MG63 (cell line): ENCODE measurements around the gene PEF1. TPM values are rescaled to one million over a fixed set of nuclear protein-coding genes. Genes with fewer than 3 reads are reported as not detected.
A peak's percentile ranks its signal among the peaks of the same experiment; 100 is the strongest.

Source experiments
- DNase-seq: peaks from one replicate; pipeline ENCODE4 v3.0.0-alpha.2; 2020
- H3K27me3 ChIP-seq: fragments of 250-450 bp; sonication (Bioruptor Pico); 2 replicates; pipeline ENCODE4 v1.5.1; 2020; ENCODE audit warnings: mild to moderate bottlenecking, moderate library complexity
- H3K36me3 ChIP-seq: fragments of 250-450 bp; sonication (Bioruptor Pico); 2 replicates; pipeline ENCODE4 v1.5.1; 2020; ENCODE audit warnings: mild to moderate bottlenecking, moderate library complexity
- H3K4me3 ChIP-seq: fragments of 250-450 bp; sonication (Bioruptor Pico); 2 replicates; pipeline ENCODE4 v1.5.1; 2020; ENCODE audit warnings: mild to moderate bottlenecking, moderate library complexity
- H3K9me3 ChIP-seq: fragments of 250-450 bp; sonication (Bioruptor Pico); 2 replicates; pipeline ENCODE4 v1.5.1; 2020; ENCODE audit warnings: mild to moderate bottlenecking, moderate library complexity
- total RNA-seq: library from RNA; depleted of rRNA; stranded (reverse); fragments of >200 nt; shearing (Covaris generic); gene quantifications from 2 replicates; pipeline ENCODE4 v1.2.3, GENCODE V29; 2014; ENCODE audit warnings: low replicate concordance; rRNA removed

Gene PEF1, protein sequence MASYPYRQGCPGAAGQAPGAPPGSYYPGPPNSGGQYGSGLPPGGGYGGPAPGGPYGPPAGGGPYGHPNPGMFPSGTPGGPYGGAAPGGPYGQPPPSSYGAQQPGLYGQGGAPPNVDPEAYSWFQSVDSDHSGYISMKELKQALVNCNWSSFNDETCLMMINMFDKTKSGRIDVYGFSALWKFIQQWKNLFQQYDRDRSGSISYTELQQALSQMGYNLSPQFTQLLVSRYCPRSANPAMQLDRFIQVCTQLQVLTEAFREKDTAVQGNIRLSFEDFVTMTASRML
- 42.5 and 96.9 TPM in 2 replicates for total RNA-seq

DNA sequence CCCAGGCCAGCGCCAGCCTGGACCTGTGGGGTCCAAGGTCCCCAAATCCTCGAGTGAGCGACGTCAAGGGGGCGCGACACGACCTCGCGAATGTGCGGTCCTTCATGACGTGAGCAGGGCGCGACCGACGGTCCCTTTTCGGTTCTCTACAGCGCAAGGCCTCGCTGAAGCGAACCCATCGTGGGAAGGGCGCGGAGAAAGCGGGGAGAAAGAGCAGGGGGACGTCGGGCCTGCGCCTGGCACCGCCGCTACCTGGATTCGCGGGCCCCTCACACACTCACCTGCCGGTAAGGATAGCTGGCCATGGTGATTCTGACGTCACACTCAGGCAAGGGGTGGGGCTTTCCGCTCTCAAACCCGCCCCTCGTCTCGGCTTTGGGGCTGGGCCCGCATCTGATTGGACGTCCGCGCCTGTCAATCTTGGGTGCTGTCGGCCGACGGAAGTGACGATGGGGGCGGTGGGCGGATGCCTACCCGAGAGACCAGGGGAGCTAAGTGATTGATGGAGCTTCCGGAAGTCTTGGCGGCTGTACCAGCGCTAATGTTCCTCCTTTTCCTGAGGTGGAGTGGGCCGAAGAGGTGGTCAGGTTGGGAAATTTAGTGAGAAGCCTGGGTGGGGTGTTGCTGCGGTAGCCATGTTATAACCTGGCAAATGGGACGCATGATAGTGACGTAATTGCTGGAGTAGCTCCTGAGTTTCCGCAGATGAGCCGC is at the start of gene PEF1:
TSS of gene PEF1 (minus strand) at position 317 of the 714 bp plus-strand sequence. CDS start at position 305, 12 bp downstream.
- DNase-seq: peak; percentile 99
- Histone ChIP-seq H3K36me3 (peaks cover 8% of the 10 kb centered on the region), H3K4me3 (peak within 1 kb of the TSS; percentile 95), H3K9me3 (no peaks in the 10 kb centered on the region), H3K27me3 (no peaks in the 10 kb centered on the region)

DNA sequence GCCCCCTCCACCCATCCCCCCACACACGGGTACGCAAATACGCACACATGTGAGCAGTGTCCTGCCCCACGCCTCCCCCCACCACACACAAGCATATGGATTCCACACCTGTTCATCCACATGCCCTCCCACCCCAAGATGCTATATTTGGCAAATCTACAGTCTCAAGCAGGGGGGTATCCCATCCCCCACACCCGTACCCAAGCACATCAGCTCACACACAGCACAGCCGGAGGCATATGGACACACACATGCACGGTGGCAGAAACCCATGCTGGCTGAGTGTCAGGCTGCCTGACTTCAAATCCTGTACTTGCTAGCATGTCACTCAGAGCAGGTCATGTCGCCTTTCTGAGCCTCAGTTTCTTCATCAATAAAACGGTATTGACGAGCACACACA is 48.6 kb upstream of the PEF1 start:
- H3K9me3 ChIP-seq: no peaks in the 10 kb centered on the region
- no peak for DNase-seq
- H3K27me3 ChIP-seq: no peaks in the 10 kb centered on the region
- no peak overlapping the region for H3K4me3 ChIP-seq
- peaks cover 68% of the 10 kb centered on the region for H3K36me3 ChIP-seq

DNA sequence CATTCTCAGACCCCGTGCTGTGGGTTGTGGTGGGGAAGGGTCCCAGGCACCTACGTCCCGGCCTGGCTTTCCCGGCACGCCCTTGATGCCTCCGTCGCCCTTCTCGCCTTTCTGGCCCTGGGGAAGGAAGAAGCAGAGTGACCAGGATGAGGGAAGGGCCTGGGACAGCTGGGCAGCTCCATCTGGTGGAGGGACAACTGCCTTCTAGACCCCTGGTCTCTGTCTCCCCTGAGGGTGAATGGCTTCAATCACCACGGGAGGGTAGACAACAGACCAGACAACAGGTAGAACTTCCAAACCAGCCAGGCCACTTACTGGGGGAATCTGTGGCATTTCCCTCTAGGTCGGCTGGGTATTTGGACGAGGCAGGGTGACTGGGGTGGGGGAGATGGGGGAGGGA is 47.3 kb upstream of the PEF1 start:
- H3K36me3 ChIP-seq: peaks cover 59% of the 10 kb centered on the region
- no peak for DNase-seq
- H3K4me3 ChIP-seq: no peak overlapping the region
- H3K27me3 ChIP-seq: no peaks in the 10 kb centered on the region
- no peaks in the 10 kb centered on the region for H3K9me3 ChIP-seq

DNA sequence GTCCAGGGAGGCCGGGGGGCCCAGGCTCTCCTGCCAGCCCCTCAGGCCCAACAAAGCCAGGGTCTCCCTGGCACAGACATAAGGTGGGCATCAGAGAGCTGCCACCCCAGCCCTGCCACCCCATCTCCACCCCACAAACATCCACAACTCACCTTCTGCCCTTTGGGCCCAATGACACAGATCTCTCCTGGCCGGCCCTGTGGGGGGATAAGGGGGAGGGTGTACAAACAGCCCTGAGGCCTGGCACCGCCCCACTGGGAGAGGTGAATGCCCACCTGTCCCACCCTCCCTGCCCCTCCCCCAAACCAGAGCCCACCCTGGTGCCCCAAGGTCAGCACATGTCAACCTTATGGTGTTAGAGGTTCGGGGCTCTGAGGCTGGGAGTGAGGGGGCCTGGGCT is 46.8 kb upstream of the PEF1 start:
- no peak for DNase-seq
- no peaks in the 10 kb centered on the region for H3K9me3 ChIP-seq
- no peaks in the 10 kb centered on the region for H3K27me3 ChIP-seq
- H3K4me3 ChIP-seq: no peak overlapping the region
- peaks cover 55% of the 10 kb centered on the region for H3K36me3 ChIP-seq

DNA sequence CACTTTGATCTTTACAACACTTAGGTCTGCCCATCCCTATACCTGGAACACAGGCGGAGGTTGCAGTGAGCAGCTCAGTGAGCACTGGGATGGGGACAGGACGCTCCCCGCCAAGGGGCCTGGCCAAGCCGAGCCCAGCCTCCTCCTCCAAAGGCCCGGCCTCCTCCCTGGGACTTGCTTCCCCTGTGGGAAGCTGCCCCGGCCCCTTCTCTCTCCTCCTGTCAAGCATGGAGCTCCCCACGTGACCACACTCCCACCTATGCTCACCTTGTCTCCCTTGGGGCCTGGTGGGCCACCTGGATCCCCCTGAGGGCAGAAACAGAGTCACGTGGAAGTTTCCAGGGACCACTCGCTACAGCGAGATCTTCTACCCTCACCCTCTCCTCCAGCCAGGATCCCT is 46.2 kb upstream of the PEF1 start:
- peaks cover 59% of the 10 kb centered on the region for H3K36me3 ChIP-seq
- DNase-seq: no peak
- H3K4me3 ChIP-seq: no peak overlapping the region
- H3K9me3 ChIP-seq: no peaks in the 10 kb centered on the region
- no peaks in the 10 kb centered on the region for H3K27me3 ChIP-seq

DNA sequence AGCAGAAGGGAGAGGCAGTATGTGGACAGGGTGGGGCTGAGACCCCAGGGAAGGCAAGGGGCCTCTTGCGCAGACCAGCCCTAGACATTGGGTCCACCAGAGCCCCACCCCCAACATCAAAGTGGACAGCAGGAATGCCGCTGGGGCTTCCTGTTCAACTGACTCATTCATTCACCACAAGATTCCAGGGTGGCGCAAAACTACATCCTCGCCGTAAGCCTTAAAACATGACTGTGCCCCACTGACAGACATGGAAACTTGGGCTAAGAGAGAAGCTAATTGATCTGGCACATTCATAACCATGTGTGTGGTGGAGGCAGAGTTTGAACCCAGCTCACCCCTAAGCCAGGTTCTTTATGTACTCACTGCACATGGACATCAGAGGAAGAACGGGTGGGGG is 45.2 kb upstream of the PEF1 start:
- Histone ChIP-seq H3K27me3 (no peaks in the 10 kb centered on the region), H3K9me3 (no peaks in the 10 kb centered on the region), H3K36me3 (peaks cover 62% of the 10 kb centered on the region), H3K4me3 (no peak overlapping the region)
- DNase-seq: no peak

DNA sequence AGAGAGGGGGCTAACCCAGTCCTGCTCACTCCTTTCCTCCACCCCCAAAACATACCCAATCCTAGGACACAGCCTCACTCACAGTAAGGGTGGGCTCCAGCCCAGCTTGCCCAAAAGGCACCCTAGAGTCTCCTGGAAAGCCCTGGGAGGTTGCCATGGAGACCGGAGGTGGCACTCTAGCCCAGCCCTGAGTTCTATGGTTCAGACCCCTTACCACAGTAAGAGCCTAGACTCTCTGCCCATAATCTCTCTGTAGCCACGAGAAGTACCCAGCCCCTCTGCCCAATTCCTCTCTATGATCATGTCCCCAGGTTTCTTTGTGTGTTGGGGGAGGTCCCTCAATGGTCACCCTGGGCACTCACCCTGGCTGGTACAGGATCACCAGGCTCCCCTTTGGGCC is 44.7 kb upstream of the PEF1 start:
- no peaks in the 10 kb centered on the region for H3K9me3 ChIP-seq
- H3K4me3 ChIP-seq: no peak overlapping the region
- DNase-seq: no peak
- no peaks in the 10 kb centered on the region for H3K27me3 ChIP-seq
- H3K36me3 ChIP-seq: peaks cover 62% of the 10 kb centered on the region

DNA sequence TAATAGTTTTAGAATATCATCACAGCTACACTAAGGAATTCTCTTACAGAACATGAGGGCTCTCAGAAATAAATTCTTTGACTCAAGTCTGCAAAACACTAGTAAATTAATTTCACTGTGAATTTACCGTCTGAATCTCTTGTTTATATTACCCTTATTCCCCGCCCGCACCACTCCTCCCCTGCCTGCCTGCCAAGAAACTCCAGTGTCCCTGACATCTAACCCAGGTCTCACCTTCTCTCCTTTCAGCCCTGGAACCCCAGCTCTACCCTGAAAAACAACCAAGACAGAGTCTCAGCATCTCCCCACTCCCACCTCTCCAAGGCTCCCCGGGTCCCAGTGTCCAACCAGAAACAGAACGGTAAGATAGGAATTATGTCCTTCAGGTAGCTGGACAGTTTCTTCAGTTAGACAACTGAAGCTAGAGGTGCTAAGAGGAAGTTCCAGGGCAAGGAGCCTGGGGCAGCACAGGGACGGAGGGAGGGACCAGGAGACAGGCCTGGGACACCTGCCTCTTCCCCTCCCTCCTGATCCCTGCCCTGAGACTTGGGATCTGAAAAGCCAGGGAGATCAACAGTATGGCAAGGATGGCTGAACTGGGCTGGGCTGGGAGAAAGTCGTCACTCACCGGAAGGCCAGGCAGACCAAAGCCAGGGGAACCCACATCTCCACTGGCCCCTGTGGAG is 43.7 kb upstream of the PEF1 start:
- Histone ChIP-seq H3K27me3 (no peaks in the 10 kb centered on the region), H3K4me3 (no peak overlapping the region), H3K9me3 (no peaks in the 10 kb centered on the region), H3K36me3 (peaks cover 61% of the 10 kb centered on the region)
- no peak for DNase-seq

DNA sequence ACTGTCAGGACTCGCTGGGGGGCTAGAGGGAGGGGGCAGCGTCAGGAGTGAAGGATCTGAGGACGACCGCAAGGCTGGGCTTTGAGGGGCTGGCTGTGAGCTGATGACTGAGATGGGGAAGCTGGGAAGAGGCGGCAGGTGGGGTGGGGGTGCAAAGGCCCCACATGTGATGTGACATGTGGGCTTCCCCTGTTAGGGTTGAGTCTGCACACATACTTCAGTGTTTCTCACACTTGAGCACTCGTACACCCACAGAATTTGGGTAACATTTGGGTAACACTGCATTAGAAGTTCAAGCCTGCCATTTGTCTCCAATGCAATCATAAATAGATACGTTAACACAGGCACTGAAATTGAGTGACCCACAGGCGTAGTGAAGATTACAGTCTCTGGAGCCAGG is 42.9 kb upstream of the PEF1 start:
- no peak for DNase-seq
- Histone ChIP-seq H3K9me3 (no peaks in the 10 kb centered on the region), H3K36me3 (peaks cover 62% of the 10 kb centered on the region), H3K27me3 (no peaks in the 10 kb centered on the region), H3K4me3 (no peak overlapping the region)

DNA sequence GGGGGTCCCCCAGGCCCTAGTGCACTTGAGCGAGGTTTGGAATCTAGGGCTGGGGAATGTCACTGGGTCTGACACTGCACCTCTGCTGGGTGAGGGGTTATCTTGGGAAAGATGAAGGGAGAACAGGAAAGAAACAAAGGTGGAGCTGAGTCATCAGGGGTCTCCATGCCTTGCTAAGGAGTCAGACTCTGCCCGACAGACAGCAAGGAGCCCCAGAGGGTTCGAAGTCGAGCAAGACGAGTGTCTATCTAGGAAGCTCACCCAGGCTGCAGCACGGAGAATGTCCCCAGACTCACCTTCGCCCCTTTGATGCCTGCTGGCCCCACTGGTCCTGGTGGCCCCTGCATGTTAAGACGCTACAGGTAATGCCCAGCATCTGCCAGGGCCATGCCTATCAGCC is 41.1 kb upstream of the PEF1 start:
- no peaks in the 10 kb centered on the region for H3K27me3 ChIP-seq
- no peak for DNase-seq
- H3K9me3 ChIP-seq: no peaks in the 10 kb centered on the region
- H3K36me3 ChIP-seq: peaks cover 72% of the 10 kb centered on the region
- no peak overlapping the region for H3K4me3 ChIP-seq

DNA sequence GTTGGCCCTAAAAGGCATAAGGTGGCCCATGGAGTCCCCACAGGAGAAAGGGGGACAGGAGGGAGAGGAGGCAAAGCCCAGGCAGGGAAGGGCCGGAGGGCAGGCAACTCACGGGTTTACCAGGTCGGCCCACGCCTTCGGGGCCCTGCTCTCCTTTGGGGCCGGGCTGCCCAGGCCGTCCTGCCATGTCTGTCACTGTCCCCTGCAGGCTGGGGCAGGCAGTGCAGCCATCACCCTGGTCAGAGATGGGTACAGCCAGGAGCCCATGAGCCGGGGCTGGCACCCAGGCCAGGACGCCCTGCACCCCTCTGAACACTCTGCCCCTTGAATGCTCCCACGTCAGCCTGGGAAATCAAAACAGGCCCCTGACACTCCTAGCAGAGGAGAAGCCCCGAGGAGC is 39.3 kb upstream of the PEF1 start:
- H3K27me3 ChIP-seq: no peaks in the 10 kb centered on the region
- no peak for DNase-seq
- peaks cover 71% of the 10 kb centered on the region for H3K36me3 ChIP-seq
- H3K9me3 ChIP-seq: no peaks in the 10 kb centered on the region
- H3K4me3 ChIP-seq: no peak overlapping the region

DNA sequence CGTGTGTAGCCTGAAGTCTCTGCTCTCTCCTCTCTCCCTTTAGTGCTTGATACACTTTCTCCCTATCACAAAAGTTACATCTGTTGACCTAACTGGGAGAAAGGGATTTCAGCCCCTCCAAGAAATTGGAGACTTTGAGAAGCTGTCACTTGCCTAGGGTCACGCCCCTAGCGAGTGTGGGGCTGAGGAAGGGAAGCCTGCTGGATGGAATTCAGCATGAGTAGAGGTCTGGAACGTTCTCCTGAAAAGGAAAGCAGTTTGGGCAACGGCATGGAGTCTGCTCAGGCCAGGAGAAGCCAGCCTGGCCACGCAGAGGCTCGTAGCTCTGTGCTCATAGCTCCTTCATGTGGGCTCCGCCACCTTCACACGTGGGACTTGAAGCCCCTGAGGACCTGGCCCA is 36.7 kb upstream of the PEF1 start:
- Histone ChIP-seq H3K27me3 (no peaks in the 10 kb centered on the region), H3K36me3 (peaks cover 71% of the 10 kb centered on the region)

DNA sequence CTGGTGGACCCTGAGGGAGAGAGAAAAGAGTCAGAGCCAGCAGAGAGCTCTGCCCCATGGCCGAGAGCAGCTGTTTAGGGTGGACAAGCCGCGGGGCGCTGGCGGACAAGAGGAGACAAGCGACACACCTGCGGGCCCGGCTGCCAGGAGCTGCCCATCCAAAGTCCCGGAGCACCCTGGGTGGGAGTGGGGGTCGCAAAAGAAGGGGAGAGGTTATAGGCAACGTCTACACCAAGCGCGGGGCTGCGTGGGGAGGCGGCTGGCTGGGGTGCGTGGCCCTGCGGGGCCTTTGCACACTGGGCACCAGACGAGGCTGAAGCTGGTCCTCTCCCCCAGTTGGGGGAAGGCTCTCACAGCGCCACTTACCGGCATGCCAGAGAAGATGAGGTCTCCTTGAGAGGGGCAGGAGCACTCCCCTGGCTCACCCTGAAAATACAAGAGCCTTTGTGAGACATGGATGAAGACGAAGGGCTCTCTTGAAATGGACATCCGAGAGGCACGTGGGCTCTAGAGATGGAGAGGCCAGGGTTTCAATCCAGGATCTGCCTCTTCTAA is 35.1 kb upstream of the PEF1 start:
- Histone ChIP-seq H3K27me3 (no peaks in the 10 kb centered on the region), H3K4me3 (no peak overlapping the region), H3K9me3 (no peaks in the 10 kb centered on the region), H3K36me3 (peaks cover 63% of the 10 kb centered on the region)
- no peak for DNase-seq

More for the DNA sequence above, 36.7 kb upstream of the PEF1 start:
- DNase-seq: no peak
- Histone ChIP-seq H3K4me3 (no peak overlapping the region), H3K9me3 (no peaks in the 10 kb centered on the region)

DNA sequence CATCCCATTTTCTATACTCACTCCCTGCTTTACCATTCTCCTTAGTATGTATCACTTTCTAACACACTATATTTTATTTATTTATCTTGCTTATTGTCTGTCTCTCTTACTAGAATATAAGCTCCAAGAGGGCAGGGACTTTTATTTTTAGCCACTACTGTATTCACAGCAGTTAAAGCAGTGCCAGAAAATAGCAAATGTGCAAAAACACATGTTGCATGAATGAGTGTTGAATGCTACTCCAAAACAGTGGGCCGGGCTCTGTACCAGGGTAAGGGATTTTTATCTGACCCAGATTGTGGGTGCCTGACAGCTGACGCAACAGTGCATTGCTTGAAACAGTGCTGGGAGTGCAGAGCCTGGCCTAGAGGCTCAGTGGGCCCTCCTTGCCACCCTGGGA is 34.4 kb upstream of the PEF1 start:
- DNase-seq: no peak
- peaks cover 63% of the 10 kb centered on the region for H3K36me3 ChIP-seq
- no peaks in the 10 kb centered on the region for H3K9me3 ChIP-seq
- H3K27me3 ChIP-seq: no peaks in the 10 kb centered on the region
- no peak overlapping the region for H3K4me3 ChIP-seq

DNA sequence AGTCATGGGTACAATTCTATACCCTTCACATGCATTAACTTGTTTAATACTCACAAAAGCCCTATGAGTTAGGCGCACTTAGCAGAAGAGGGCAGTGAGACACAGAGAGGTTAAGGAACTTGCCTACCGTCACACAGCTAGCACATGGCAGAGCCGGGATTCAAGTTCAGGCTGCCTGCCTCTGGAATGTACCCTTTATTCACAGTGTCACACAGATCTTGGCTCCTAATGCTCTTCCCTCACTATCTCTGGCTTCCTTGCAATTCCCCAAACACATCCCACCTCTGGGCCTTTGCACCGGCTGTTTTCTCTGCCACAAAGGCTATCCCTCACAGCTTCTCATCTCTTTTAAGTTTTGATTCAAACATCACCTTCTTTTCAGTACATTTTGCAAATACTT is 34.0 kb upstream of the PEF1 start:
- peaks cover 61% of the 10 kb centered on the region for H3K36me3 ChIP-seq
- no peak for DNase-seq
- no peaks in the 10 kb centered on the region for H3K27me3 ChIP-seq
- no peak overlapping the region for H3K4me3 ChIP-seq
- H3K9me3 ChIP-seq: no peaks in the 10 kb centered on the region

DNA sequence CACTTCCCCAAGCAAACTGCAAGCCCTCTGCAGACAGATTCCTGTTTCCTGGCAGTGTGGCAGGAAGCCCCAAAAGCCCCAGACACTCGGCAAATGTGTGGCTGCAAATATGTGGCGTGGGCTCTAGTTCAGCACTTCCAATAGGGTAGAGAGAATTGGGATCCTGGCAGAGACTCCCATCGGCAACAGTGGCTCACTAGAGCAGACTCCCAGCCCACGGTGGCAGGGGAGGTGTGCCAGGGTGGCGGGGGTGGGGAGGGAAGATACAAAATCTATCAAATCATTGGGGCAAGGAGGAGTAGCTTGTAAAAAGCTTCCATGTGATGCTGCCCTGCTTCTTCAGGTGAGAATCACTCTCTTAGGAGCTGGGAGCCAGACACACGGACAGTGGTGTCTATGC is 33.3 kb upstream of the PEF1 start:
- Histone ChIP-seq H3K27me3 (no peaks in the 10 kb centered on the region), H3K36me3 (peaks cover 58% of the 10 kb centered on the region), H3K9me3 (no peaks in the 10 kb centered on the region), H3K4me3 (no peak overlapping the region)
- no peak for DNase-seq

DNA sequence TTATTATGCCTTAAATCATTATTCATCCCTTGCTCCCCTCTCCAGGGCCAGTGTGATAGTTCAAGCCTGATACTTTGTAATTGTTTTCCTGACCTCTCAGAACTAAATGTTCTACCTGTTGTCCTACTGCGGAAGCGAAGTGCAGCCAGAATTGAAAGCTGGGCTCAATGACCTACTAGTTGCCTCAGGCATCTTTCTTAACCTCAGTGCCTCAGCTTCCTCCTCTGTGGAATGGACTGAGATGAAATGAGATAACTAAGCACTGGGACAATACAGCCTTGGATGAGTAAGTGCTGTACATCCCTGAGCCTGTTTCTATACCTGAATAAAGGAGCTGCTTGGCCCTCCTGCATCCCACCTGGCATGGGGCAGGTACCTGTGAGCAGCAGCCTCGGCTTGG is 32.7 kb upstream of the PEF1 start:
- Histone ChIP-seq H3K36me3 (peaks cover 53% of the 10 kb centered on the region), H3K4me3 (no peak overlapping the region), H3K9me3 (no peaks in the 10 kb centered on the region), H3K27me3 (no peaks in the 10 kb centered on the region)
- no peak for DNase-seq
